Activated naive CD4-positive, alpha-beta T cell treated with anti-CD3 and anti-CD28 coated beads for 36 hours (primary cell): ENCODE results near the gene PLPPR3. TPM values are rescaled to one million over a fixed set of nuclear protein-coding genes. Genes with fewer than 3 reads are reported as not detected.

Experiments used
- CTCF ChIA-PET: fragments of 350-600 bp; sonication (Branson Sonifier 250); formaldehyde crosslinking; loops from one replicate; lab custom pipeline; 2021; ENCODE audit warnings: antibody characterized with exemption; lab: Charles Lee
- DNase-seq: peaks from one replicate; pipeline ENCODE4 v3.0.0-alpha.2; 2020
- H3K27ac Mint-ChIP-seq: one replicate; pipeline ENCODE4 v1.8.0; 2021; ENCODE audit warnings: mild to moderate bottlenecking, mixed read lengths
- H3K27me3 Mint-ChIP-seq: one replicate; pipeline ENCODE4 v1.8.0; 2021; ENCODE audit warnings: low read depth, mixed read lengths
- H3K36me3 Mint-ChIP-seq: one replicate; pipeline ENCODE4 v1.8.0; 2021; ENCODE audit warnings: low read depth, mixed read lengths
- H3K4me1 Mint-ChIP-seq: one replicate; pipeline ENCODE4 v1.8.0; 2021; ENCODE audit warnings: low read depth, mixed read lengths
- H3K4me3 Mint-ChIP-seq: one replicate; pipeline ENCODE4 v1.8.0; 2021; ENCODE audit warnings: mild to moderate bottlenecking, moderate library complexity, mixed read lengths
- H3K9me3 Mint-ChIP-seq: one replicate; pipeline ENCODE4 v1.8.0; 2021; ENCODE audit warnings: mixed read lengths
- intact Hi-C: fragments of 100-400 bp; cut with micrococcal nuclease; formaldehyde crosslinking; loops from one replicate; pipeline ENCODE4 v1.15.1; 2023
- total RNA-seq, 2 experiments: library from RNA; stranded (reverse); gene quantifications; one replicate each; pipeline ENCODE4 v1.2.3, GENCODE V29; 2021

Gene PLPPR3
- total RNA-seq, 2 experiments from 2014 or later: not detected

GRCh38 chr19:791567-792305 lies 30.0 kb downstream of the PLPPR3 start:
- no peak overlapping the region for H3K4me3 Mint-ChIP-seq
- DNase-seq: no peak
- H3K27ac Mint-ChIP-seq: no peak overlapping the region
- intact Hi-C loops: no loop called here
- peaks cover 4% of the 10 kb centered on the region for H3K4me1 Mint-ChIP-seq
- H3K9me3 Mint-ChIP-seq: no peaks in the 10 kb centered on the region
- CTCF ChIA-PET: no interaction called here
- H3K36me3 Mint-ChIP-seq: no peaks in the 10 kb centered on the region
- peaks cover 3% of the 10 kb centered on the region for H3K27me3 Mint-ChIP-seq

GRCh38 chr19:791007-791566 lies 30.7 kb downstream of the PLPPR3 start:
- H3K4me1 Mint-ChIP-seq: peaks cover 2% of the 10 kb centered on the region
- intact Hi-C loops: no loop called here
- no peaks in the 10 kb centered on the region for H3K9me3 Mint-ChIP-seq
- no peak overlapping the region for H3K27ac Mint-ChIP-seq
- H3K36me3 Mint-ChIP-seq: no peaks in the 10 kb centered on the region
- CTCF ChIA-PET: no interaction called here
- H3K4me3 Mint-ChIP-seq: no peak overlapping the region
- H3K27me3 Mint-ChIP-seq: peaks cover 3% of the 10 kb centered on the region
- DNase-seq: no peak

- CTCF ChIA-PET: interaction anchor here (0.6 kb wide), 1 partner anchor 20 kb away, joined by 3 read pairs; no protein-coding TSS in a partner anchor
- Mint-ChIP-seq H3K36me3 (no peaks in the 10 kb centered on the region), H3K27me3 (peaks cover 3% of the 10 kb centered on the region), H3K27ac (no peak overlapping the region), H3K4me3 (no peak overlapping the region), H3K4me1 (peaks cover 2% of the 10 kb centered on the region), H3K9me3 (no peaks in the 10 kb centered on the region)
- intact Hi-C loops: no loop called here
- no peak for DNase-seq
These were observed 32.1 kb downstream of the PLPPR3 start for GRCh38 chr19:789701-790060.

GRCh38 chr19:788983-789700 lies 32.6 kb downstream of the PLPPR3 start:
- no peak overlapping the region for H3K27ac Mint-ChIP-seq
- no peak for DNase-seq
- peaks cover 2% of the 10 kb centered on the region for H3K4me1 Mint-ChIP-seq
- CTCF ChIA-PET: interaction anchor here (0.6 kb wide), 1 partner anchor 20 kb away, joined by 3 read pairs; no protein-coding TSS in a partner anchor
- intact Hi-C loops: no loop called here
- peaks cover 3% of the 10 kb centered on the region for H3K27me3 Mint-ChIP-seq
- no peaks in the 10 kb centered on the region for H3K36me3 Mint-ChIP-seq
- H3K9me3 Mint-ChIP-seq: no peaks in the 10 kb centered on the region
- no peak overlapping the region for H3K4me3 Mint-ChIP-seq

GRCh38 chr19:788686-788982 lies 33.1 kb downstream of the PLPPR3 start:
- no peak overlapping the region for H3K4me3 Mint-ChIP-seq
- H3K27me3 Mint-ChIP-seq: peaks cover 3% of the 10 kb centered on the region
- no peak overlapping the region for H3K27ac Mint-ChIP-seq
- no peaks in the 10 kb centered on the region for H3K36me3 Mint-ChIP-seq
- peaks cover 2% of the 10 kb centered on the region for H3K4me1 Mint-ChIP-seq
- CTCF ChIA-PET: interaction anchor here (1.2 kb wide), 1 partner anchor 18 kb away, joined by 3 read pairs; no protein-coding TSS in a partner anchor
- DNase-seq: no peak
- intact Hi-C loops: no loop called here
- H3K9me3 Mint-ChIP-seq: no peaks in the 10 kb centered on the region

GRCh38 chr19:787536-787935 lies 34.2 kb downstream of the PLPPR3 start:
- no peak for DNase-seq
- CTCF ChIA-PET: interaction anchor here (1.2 kb wide), 1 partner anchor 17 kb away, joined by 3 read pairs; no protein-coding TSS in a partner anchor
- Mint-ChIP-seq H3K27ac (no peak overlapping the region), H3K27me3 (peaks cover 3% of the 10 kb centered on the region), H3K9me3 (no peaks in the 10 kb centered on the region), H3K36me3 (no peaks in the 10 kb centered on the region), H3K4me1 (peaks cover 2% of the 10 kb centered on the region), H3K4me3 (no peak overlapping the region)
- intact Hi-C loops: no loop called here

- intact Hi-C loops: no loop called here
- CTCF ChIA-PET: interaction anchor here (0.6 kb wide), 1 partner anchor 94 kb away, joined by 3 read pairs; no protein-coding TSS in a partner anchor
- H3K9me3 Mint-ChIP-seq: no peaks in the 10 kb centered on the region
- no peaks in the 10 kb centered on the region for H3K27me3 Mint-ChIP-seq
- no peaks in the 10 kb centered on the region for H3K36me3 Mint-ChIP-seq
- H3K27ac Mint-ChIP-seq: no peak overlapping the region
- no peak overlapping the region for H3K4me3 Mint-ChIP-seq
- DNase-seq: no peak
- H3K4me1 Mint-ChIP-seq: peaks cover 2% of the 10 kb centered on the region
These were observed 37.2 kb downstream of the PLPPR3 start for GRCh38 chr19:784541-784940.

- Mint-ChIP-seq H3K27ac (no peak overlapping the region), H3K27me3 (no peaks in the 10 kb centered on the region), H3K9me3 (no peaks in the 10 kb centered on the region), H3K4me3 (no peak overlapping the region), H3K36me3 (no peaks in the 10 kb centered on the region), H3K4me1 (no peaks in the 10 kb centered on the region)
- intact Hi-C loops: no loop called here
- DNase-seq: no peak
- CTCF ChIA-PET: no interaction called here
These were observed 38.7 kb downstream of the PLPPR3 start for GRCh38 chr19:782878-783668.

GRCh38 chr19:782185-782877 lies 39.4 kb downstream of the PLPPR3 start:
- intact Hi-C loops: no loop called here
- DNase-seq: no peak
- no peaks in the 10 kb centered on the region for H3K27me3 Mint-ChIP-seq
- CTCF ChIA-PET: no interaction called here
- no peak overlapping the region for H3K27ac Mint-ChIP-seq
- H3K4me3 Mint-ChIP-seq: no peak overlapping the region
- no peaks in the 10 kb centered on the region for H3K9me3 Mint-ChIP-seq
- no peaks in the 10 kb centered on the region for H3K36me3 Mint-ChIP-seq
- no peaks in the 10 kb centered on the region for H3K4me1 Mint-ChIP-seq

- Mint-ChIP-seq H3K27ac (no peak overlapping the region), H3K9me3 (no peaks in the 10 kb centered on the region), H3K4me3 (no peak overlapping the region), H3K36me3 (no peaks in the 10 kb centered on the region), H3K4me1 (no peaks in the 10 kb centered on the region), H3K27me3 (no peaks in the 10 kb centered on the region)
- intact Hi-C loops: no loop called here
- no peak for DNase-seq
- CTCF ChIA-PET: no interaction called here
These were observed 40.0 kb downstream of the PLPPR3 start for GRCh38 chr19:781800-782184.

GRCh38 chr19:780935-781334 lies 40.8 kb downstream of the PLPPR3 start:
- Mint-ChIP-seq H3K4me1 (no peaks in the 10 kb centered on the region), H3K27ac (no peak overlapping the region), H3K9me3 (no peaks in the 10 kb centered on the region), H3K36me3 (no peaks in the 10 kb centered on the region), H3K27me3 (no peaks in the 10 kb centered on the region), H3K4me3 (no peak overlapping the region)
- intact Hi-C loops: no loop called here
- CTCF ChIA-PET: no interaction called here
- DNase-seq: no peak
